GM12872 (cell line): ENCODE measurements around the gene RPL15.

Experiments used
- TF ChIP-seq, protein P1 (sequence below): IDR thresholded peaks from 3 replicates; pipeline ENCODE4 v1.5.1; 2011; ENCODE audit warnings: low read depth, mild to moderate bottlenecking, low read length, moderate library complexity; ENCODE audit not compliant: insufficient read depth

RPL15 gene

DNA sequence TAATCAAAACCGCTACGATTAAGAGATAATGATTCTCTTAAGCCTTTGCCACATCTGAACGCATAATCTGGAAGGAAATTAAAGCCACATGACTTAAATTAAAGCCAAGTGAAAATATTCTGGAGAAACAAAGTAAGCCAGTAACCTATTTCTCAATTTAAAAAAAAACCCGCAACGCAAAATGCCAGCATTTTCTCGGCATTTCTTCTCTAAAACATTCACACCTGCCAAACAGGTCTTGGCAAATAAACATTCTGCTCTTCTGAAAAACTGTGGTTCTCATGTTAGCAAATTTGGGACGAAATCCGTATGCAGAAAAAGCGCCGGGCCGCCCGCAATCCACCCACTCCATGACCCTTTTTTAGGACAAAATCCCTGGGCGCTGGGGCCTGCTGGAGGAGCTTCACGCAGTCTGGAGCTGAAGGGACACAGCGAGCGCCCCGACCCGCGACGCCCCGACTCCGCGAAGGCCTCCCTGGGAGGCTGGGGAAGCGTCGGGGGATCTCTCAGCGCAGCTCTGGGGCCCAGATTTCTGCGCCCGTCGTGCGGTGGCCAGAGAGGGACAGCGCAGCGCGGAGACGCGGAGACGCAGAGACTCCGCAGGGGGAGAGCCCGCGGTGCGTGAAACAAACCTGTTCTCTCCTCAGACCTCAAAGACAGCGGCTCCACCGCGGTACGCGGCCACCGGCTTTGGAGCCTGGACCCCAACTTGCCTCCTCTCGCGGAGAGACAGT lies 613 bp upstream of the RPL15 start:
- TF ChIP-seq, protein P1, sequence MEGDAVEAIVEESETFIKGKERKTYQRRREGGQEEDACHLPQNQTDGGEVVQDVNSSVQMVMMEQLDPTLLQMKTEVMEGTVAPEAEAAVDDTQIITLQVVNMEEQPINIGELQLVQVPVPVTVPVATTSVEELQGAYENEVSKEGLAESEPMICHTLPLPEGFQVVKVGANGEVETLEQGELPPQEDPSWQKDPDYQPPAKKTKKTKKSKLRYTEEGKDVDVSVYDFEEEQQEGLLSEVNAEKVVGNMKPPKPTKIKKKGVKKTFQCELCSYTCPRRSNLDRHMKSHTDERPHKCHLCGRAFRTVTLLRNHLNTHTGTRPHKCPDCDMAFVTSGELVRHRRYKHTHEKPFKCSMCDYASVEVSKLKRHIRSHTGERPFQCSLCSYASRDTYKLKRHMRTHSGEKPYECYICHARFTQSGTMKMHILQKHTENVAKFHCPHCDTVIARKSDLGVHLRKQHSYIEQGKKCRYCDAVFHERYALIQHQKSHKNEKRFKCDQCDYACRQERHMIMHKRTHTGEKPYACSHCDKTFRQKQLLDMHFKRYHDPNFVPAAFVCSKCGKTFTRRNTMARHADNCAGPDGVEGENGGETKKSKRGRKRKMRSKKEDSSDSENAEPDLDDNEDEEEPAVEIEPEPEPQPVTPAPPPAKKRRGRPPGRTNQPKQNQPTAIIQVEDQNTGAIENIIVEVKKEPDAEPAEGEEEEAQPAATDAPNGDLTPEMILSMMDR: no peak

DNA sequence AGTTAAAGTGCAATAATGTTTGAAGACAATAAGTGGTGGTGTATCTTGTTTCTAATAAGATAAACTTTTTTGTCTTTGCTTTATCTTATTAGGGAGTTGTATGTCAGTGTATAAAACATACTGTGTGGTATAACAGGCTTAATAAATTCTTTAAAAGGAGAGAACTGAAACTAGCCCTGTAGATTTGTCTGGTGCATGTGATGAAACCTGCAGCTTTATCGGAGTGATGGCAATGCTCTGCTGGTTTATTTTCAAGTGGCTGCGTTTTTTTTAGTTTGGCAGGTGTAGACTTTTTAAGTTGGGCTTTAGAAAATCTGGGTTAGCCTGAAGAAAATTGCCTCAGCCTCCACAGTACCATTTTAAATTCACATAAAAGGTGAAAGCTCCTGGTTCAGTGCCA lies 2.7 kb downstream of the RPL15 start:
- TF ChIP-seq, protein P1: no peak

DNA sequence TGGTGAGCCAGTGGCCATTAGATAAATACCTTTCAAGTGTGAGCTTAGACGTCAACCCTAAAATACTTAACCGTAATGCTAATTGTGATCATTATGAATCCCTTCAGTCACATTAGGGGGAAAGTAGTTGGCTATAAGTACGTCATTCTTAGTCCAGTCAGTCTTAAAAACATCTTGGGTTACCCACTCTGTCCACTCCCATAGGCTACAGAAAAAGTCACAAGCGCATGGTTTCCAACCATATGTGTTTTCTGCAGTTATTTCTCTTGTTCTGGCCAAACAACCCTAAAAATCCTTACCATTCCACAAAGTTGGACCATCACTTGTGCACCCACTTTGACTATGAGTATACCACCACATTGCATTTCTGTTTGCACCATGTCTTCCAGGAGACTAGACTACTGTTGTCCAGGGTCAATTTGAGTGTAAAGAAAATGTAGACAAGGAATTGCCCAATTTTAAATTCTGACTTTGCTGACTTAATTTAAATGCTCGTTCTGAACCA lies 3.3 kb downstream of the RPL15 start:
- TF ChIP-seq, protein P1: no peak

DNA sequence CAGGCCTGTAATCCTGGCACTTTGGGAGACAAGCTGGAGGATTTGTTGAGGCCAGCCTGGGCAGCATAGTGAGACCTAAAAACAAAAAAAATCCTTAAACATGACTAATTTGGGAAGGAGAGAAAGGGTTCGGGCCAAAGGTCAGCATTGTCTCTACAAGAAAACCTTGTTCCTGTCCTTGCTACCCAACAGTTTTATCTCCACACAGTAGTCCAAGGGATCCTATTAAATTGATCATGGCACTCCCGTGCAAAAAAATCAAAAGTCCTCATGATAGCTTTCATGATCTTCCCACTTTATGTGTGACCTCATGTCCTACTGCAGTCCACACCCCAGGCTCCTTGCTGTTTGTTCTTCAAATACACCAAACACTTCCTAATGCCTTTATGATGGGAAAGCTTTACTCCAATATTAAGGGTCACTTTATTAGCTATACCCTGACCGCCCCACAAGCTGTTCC lies 4.2 kb downstream of the RPL15 start:
- TF ChIP-seq, protein P1: no peak

DNA sequence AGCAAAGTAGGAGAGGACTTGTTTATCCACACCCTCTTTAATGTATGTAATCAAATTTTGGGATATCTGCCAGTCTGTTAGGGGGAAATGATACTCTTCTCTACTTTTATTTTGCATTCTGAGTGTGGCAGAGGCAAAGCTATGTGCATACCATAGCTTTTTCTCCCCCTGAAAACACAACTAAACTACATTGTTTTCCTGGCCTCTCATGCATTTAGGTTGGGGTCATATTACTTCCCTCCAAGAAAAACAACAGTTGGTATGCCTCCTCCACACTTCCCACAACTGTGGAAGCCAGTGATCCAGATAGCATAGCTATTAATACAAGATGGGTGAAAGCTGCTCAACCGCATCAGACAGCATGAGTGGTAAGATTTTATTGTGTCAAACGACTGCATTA lies 6.9 kb downstream of the RPL15 start:
- TF ChIP-seq, protein P1: no peak

DNA sequence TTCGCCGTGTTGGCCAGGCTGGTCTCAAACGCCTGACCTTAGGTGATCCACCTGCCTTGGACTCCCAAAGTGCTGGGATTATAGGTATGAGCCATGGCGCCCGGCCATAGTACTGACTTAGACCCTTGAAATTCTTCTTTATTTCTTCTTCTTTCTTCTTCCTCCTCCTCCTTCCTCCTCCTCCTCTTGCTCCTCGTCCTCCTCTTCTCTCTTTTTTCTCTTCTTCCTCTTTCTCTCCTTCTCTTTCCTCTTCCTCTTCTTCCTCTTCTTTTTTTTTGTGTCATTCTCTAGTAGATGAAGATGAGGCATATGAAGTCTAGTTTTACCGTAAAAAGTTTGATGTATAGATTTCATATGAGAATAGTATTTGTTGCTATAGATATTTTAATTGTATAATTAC lies 9.3 kb downstream of the RPL15 start:
- TF ChIP-seq, protein P1: no peak

DNA sequence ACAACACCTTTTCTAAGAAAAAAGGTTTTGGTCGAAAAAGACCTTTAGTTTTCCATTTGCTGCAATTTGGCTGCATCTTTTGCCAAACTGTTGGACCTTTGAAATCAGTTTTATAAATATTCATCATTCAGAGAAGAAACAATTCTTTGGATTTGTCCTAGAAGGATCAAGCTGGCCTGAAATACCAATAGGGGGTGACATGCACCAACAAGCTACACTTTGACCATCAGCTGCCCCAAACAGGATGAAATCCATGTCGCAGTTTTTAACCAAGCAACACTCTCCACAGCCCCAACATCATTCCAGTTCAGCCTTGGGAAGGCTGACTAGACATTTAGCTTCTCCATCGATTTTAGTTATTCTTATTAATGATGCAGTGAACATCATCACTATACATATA lies 9.8 kb downstream of the RPL15 start:
- TF ChIP-seq, protein P1: 0 out of 3 replicates have a peak, but pooled peaks have one; percentile 12
